Measurements from ENCODE around the gene IRAK3. TPM values are rescaled to one million over a fixed set of nuclear protein-coding genes. Genes with fewer than 3 reads are reported as not detected.

IRAK3 gene
- total and polyA plus RNA-seq, 2 donors (not counting 3 experiments of a cell fraction or from before 2014, with no cell fraction given), result 2.3 to 8.5 TPM

DNA sequence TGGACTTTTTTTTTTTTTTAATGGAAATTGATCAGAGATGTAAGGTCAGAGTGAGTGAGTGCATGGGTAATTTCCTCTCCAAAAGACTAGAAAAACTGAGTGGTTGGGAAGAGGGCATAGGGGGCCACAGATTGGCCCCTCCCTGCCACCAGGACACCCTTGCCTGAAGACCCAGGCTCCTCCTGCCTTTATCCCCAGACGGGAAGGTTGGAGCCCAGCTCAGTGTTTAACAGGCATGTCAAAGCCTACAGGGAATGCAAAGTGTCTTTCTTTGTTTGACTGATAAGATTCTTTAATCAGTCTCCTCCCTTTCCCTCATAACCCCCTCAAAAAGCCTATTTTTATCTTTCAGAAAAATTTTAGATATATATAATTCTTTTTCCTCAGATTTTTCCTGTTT lies 50.3 kb downstream of the IRAK3 start:
- FAIRE-seq, result no peak
- no peaks in the 10 kb centered on the region for H3K79me2 ChIP-seq (ENCODE audit: control insufficient read depth, insufficient read depth, low read length)
- H3K9me1 ChIP-seq (replicated peaks; ENCODE audit: control insufficient read depth, extremely low read depth, insufficient read depth, low read length), result no peaks in the 10 kb centered on the region
- no peak overlapping the region for H3K27ac ChIP-seq (ENCODE audit: insufficient read depth, low read depth, low read length)
- H3K36me3 ChIP-seq (ENCODE audit: control insufficient read depth in 2 of 2, extremely low read depth in 1 of 2, insufficient read depth in 2 of 2, low read length in 2 of 2), result no peaks in the 10 kb centered on the region
- H3K9ac ChIP-seq (replicated peaks; ENCODE audit: extremely low read depth, insufficient read depth, low read length), result no peak overlapping the region
- H3K4me2 ChIP-seq (ENCODE audit: insufficient read depth, low read length), result no peak overlapping the region
- no peaks in the 10 kb centered on the region for H3K27me3 ChIP-seq (ENCODE audit: control insufficient read depth in 2 of 2, insufficient read depth in 2 of 2, low read length in 2 of 2)
- no peaks in the 10 kb centered on the region for H4K20me1 ChIP-seq (replicated peaks; ENCODE audit: control insufficient read depth, extremely low read depth, insufficient read depth, low read length)
- ChIA-PET POLR2A (no interaction called here), CTCF (no interaction called here)
- intact Hi-C loops (cut with micrococcal nuclease), result no loop called here
- TF ChIP-seq, protein P1, sequence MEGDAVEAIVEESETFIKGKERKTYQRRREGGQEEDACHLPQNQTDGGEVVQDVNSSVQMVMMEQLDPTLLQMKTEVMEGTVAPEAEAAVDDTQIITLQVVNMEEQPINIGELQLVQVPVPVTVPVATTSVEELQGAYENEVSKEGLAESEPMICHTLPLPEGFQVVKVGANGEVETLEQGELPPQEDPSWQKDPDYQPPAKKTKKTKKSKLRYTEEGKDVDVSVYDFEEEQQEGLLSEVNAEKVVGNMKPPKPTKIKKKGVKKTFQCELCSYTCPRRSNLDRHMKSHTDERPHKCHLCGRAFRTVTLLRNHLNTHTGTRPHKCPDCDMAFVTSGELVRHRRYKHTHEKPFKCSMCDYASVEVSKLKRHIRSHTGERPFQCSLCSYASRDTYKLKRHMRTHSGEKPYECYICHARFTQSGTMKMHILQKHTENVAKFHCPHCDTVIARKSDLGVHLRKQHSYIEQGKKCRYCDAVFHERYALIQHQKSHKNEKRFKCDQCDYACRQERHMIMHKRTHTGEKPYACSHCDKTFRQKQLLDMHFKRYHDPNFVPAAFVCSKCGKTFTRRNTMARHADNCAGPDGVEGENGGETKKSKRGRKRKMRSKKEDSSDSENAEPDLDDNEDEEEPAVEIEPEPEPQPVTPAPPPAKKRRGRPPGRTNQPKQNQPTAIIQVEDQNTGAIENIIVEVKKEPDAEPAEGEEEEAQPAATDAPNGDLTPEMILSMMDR (IDR thresholded peaks at IDR 0.05; ENCODE audit: extremely low read depth in 1 of 2, insufficient read depth in 1 of 2, low read depth in 1 of 2, low read length in 2 of 2), result no peak
- TF ChIP-seq FOS (IDR thresholded peaks at IDR 0.05; ENCODE audit: borderline replicate concordance, insufficient read depth, low read length), result no peak
- TF ChIP-seq EZH2 (IDR thresholded peaks at IDR 0.05; ENCODE audit: borderline replicate concordance, low read depth, low read length, severe bottlenecking), result no peak
- TF ChIP-seq GATA2 (IDR thresholded peaks at IDR 0.05; ENCODE audit: insufficient read depth, insufficient read length, low read depth, low read length), result no peak
- H3K9me3 ChIP-seq (replicated peaks; ENCODE audit: control insufficient read depth, insufficient read depth, low read length), result no peaks in the 10 kb centered on the region
- DNase-seq (ENCODE audit: low read depth, low spot score), result no peak
- no peak overlapping the region for H3K4me3 ChIP-seq (replicated peaks in 1 of 3; ENCODE audit: insufficient read depth in 1 of 3, low read depth in 1 of 3, low read length in 3 of 3)
- dilution Hi-C loops (cut with MboI; ENCODE audit: extremely low pct_ligation_motif_present, low sequenced_read_pairs), result no loop called here
- no peak overlapping the region for H2AFZ ChIP-seq (ENCODE audit: low read depth, low read length)
- peaks cover 3% of the 10 kb centered on the region for H3K4me1 ChIP-seq (ENCODE audit: control insufficient read depth, extremely low read depth, insufficient read depth, low read length)
- no TSS peak for BruUV-seq (replicated peaks)

DNA sequence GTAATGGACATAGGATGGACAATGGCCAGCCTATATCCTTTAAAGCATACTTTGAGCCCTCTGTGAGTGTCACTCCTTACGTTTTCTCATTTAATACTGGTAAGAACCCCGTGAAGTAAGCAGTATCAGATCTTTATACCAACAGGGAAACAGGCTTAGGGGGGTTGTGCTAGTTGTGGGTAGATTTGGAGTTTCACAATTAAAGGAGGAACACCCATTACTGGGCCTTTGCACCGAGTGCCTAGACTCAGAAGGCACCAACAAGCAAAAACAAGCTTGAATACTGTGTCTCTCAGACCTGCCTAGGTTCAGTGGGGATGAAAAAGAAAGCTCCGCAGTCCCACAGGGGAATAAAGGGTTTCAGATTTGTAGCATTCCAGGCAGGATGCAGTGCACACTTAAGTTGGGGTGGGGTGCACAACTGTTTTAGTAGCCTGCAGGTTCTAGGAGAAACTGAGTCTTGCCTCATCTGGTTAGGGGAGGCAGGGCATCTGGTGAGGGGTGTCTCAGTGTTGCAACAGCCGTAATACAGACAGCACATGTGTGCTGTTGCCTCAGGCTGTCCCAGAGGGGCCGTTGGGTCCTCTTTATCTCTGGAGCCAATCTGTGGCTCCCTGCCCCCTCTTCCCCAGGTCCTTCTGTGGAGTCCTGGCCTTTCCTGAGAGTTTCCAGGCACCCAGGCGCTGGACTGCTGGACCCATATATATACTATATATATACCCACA lies 51.2 kb downstream of the IRAK3 start:
- dilution Hi-C loops (cut with MboI; ENCODE audit: extremely low pct_ligation_motif_present, low sequenced_read_pairs), result no loop called here
- no TSS peak for BruUV-seq (replicated peaks)
- Histone ChIP-seq H3K4me1 (ENCODE audit: control insufficient read depth, extremely low read depth, insufficient read depth, low read length) (peaks cover 3% of the 10 kb centered on the region), H3K36me3 (ENCODE audit: control insufficient read depth in 2 of 2, extremely low read depth in 1 of 2, insufficient read depth in 2 of 2, low read length in 2 of 2) (no peaks in the 10 kb centered on the region), H3K9me3 (replicated peaks; ENCODE audit: control insufficient read depth, insufficient read depth, low read length) (no peaks in the 10 kb centered on the region), H3K27ac (ENCODE audit: insufficient read depth, low read depth, low read length) (no peak overlapping the region), H4K20me1 (replicated peaks; ENCODE audit: control insufficient read depth, extremely low read depth, insufficient read depth, low read length) (no peaks in the 10 kb centered on the region), H2AFZ (ENCODE audit: low read depth, low read length) (no peak overlapping the region), H3K4me3 (replicated peaks in 1 of 3; ENCODE audit: insufficient read depth in 1 of 3, low read depth in 1 of 3, low read length in 3 of 3) (no peak overlapping the region), H3K4me2 (ENCODE audit: insufficient read depth, low read length) (no peak overlapping the region), H3K9me1 (replicated peaks; ENCODE audit: control insufficient read depth, extremely low read depth, insufficient read depth, low read length) (no peaks in the 10 kb centered on the region), H3K79me2 (ENCODE audit: control insufficient read depth, insufficient read depth, low read length) (no peaks in the 10 kb centered on the region), H3K9ac (replicated peaks; ENCODE audit: extremely low read depth, insufficient read depth, low read length) (no peak overlapping the region), H3K27me3 (ENCODE audit: control insufficient read depth in 2 of 2, insufficient read depth in 2 of 2, low read length in 2 of 2) (no peaks in the 10 kb centered on the region)
- ChIA-PET CTCF (no interaction called here), POLR2A (no interaction called here)
- intact Hi-C loops (cut with micrococcal nuclease), result no loop called here
- no peak for DNase-seq (ENCODE audit: low read depth, low spot score)
- FAIRE-seq, result no peak
- TF ChIP-seq JUN (IDR thresholded peaks at IDR 0.05; ENCODE audit: borderline replicate concordance, insufficient read depth, insufficient read length, low read depth) (no peak), MYC (IDR thresholded peaks at IDR 0.05; ENCODE audit: low read depth, low read length) (no peak), EZH2 (IDR thresholded peaks at IDR 0.05; ENCODE audit: borderline replicate concordance, low read depth, low read length, severe bottlenecking) (no peak), POLR2A (IDR thresholded peaks at IDR 0.05; ENCODE audit: low read depth, low read length) (no peak), GATA2 (IDR thresholded peaks at IDR 0.05; ENCODE audit: insufficient read depth, insufficient read length, low read depth, low read length) (no peak), FOS (IDR thresholded peaks at IDR 0.05; ENCODE audit: borderline replicate concordance, insufficient read depth, low read length) (no peak), POLR2AphosphoS5 (IDR thresholded peaks at IDR 0.05; ENCODE audit: insufficient read depth, low read depth, low read length) (no peak)

Data from endothelial cell of umbilical vein (primary cell).